Type B pancreatic cell (in vitro differentiated cells): Measurements from ENCODE around the gene RBMS3. TPM values are rescaled to one million over a fixed set of nuclear protein-coding genes. Genes with fewer than 3 reads are reported as not detected.

ENCODE experiments used
- DNase-seq: peaks from one replicate; pipeline ENCODE4 v3.0.0; 2021; ENCODE audit warnings: mixed read lengths; ENCODE audit not compliant: unreplicated experiment; ENCODE audit errors: extremely low spot score
- H3K27ac Mint-ChIP-seq: 2 replicates; pipeline ENCODE4 v1.8.0; 2021; ENCODE audit warnings: mild to moderate bottlenecking, mixed read lengths
- H3K27me3 Mint-ChIP-seq: 2 replicates; pipeline ENCODE4 v1.8.0; 2021; ENCODE audit warnings: mixed read lengths
- H3K36me3 Mint-ChIP-seq: 2 replicates; pipeline ENCODE4 v1.8.0; 2021; ENCODE audit warnings: mixed read lengths
- H3K4me1 Mint-ChIP-seq: one replicate; pipeline ENCODE4 v1.8.0; 2021; ENCODE audit warnings: mixed read lengths; ENCODE audit not compliant: unreplicated experiment
- H3K4me3 Mint-ChIP-seq: 2 replicates; pipeline ENCODE4 v1.8.0; 2021; ENCODE audit warnings: mild to moderate bottlenecking, mixed read lengths
- H3K9me3 Mint-ChIP-seq: 2 replicates; pipeline ENCODE4 v1.8.0; 2021; ENCODE audit warnings: mixed read lengths
- CTCF ChIP-seq: fragments of 200-600 bp; sonication (generic); conservative IDR thresholded peaks from 2 replicates; pipeline ENCODE4 v1.5.0; 2021; ENCODE audit warnings: antibody characterized with exemption, mild to moderate bottlenecking
- total RNA-seq: library from RNA; stranded (reverse); gene quantifications from 2 replicates; pipeline ENCODE4 v1.2.1, GENCODE V29; 2021; ENCODE audit warnings: low replicate concordance

RBMS3 gene
- total RNA-seq, 1 donor from 2014 or later: 36.6 TPM

GRCh38 chr3:29282427-29283230 is 1.8 kb downstream of the RBMS3 start:
- TF ChIP-seq CTCF: no peak
- Mint-ChIP-seq H3K27me3 (peaks cover 15% of the 10 kb centered on the region), H3K9me3 (no peaks in the 10 kb centered on the region), H3K36me3 (no peaks in the 10 kb centered on the region), H3K4me3 (peak overlapping the region; percentile 86), H3K4me1 (peaks cover 49% of the 10 kb centered on the region), H3K27ac (peak overlapping the region; percentile 90)
- no peak for DNase-seq

- DNase-seq: no peak
- Mint-ChIP-seq H3K27me3 (peaks cover 12% of the 10 kb centered on the region), H3K4me3 (peak overlapping the region; percentile 86), H3K4me1 (peaks cover 55% of the 10 kb centered on the region), H3K9me3 (no peaks in the 10 kb centered on the region), H3K36me3 (no peaks in the 10 kb centered on the region), H3K27ac (peak overlapping the region; percentile 90)
- TF ChIP-seq CTCF: no peak
These were observed 2.6 kb downstream of the RBMS3 start for GRCh38 chr3:29283231-29284119.

- no peak for DNase-seq
- no peaks in the 10 kb centered on the region for H3K9me3 Mint-ChIP-seq
- H3K27ac Mint-ChIP-seq: no peak overlapping the region
- TF ChIP-seq CTCF: no peak
- peak overlapping the region; percentile 86 for H3K4me3 Mint-ChIP-seq
- peaks cover 7% of the 10 kb centered on the region for H3K27me3 Mint-ChIP-seq
- H3K36me3 Mint-ChIP-seq: no peaks in the 10 kb centered on the region
- peaks cover 54% of the 10 kb centered on the region for H3K4me1 Mint-ChIP-seq
These were observed 3.6 kb downstream of the RBMS3 start for GRCh38 chr3:29284497-29284896.

- peaks cover 50% of the 10 kb centered on the region for H3K4me1 Mint-ChIP-seq
These were observed 4.7 kb downstream of the RBMS3 start for GRCh38 chr3:29285471-29286071.

More at GRCh38 chr3:29285471-29286071, 4.7 kb downstream of the RBMS3 start:
- Mint-ChIP-seq H3K4me3 (peak overlapping the region; percentile 75), H3K27me3 (peaks cover 7% of the 10 kb centered on the region), H3K27ac (peak overlapping the region; percentile 25), H3K9me3 (no peaks in the 10 kb centered on the region), H3K36me3 (no peaks in the 10 kb centered on the region)
- TF ChIP-seq CTCF: no peak
- DNase-seq: no peak
